Measurements from ENCODE around the gene ARMC9.
"Not testable (repeated sequence)": the region's sequence is repeated elsewhere in the genome, so short reads cannot be mapped to it uniquely, and the experiment has no call there.

The ARMC9 gene, protein sequence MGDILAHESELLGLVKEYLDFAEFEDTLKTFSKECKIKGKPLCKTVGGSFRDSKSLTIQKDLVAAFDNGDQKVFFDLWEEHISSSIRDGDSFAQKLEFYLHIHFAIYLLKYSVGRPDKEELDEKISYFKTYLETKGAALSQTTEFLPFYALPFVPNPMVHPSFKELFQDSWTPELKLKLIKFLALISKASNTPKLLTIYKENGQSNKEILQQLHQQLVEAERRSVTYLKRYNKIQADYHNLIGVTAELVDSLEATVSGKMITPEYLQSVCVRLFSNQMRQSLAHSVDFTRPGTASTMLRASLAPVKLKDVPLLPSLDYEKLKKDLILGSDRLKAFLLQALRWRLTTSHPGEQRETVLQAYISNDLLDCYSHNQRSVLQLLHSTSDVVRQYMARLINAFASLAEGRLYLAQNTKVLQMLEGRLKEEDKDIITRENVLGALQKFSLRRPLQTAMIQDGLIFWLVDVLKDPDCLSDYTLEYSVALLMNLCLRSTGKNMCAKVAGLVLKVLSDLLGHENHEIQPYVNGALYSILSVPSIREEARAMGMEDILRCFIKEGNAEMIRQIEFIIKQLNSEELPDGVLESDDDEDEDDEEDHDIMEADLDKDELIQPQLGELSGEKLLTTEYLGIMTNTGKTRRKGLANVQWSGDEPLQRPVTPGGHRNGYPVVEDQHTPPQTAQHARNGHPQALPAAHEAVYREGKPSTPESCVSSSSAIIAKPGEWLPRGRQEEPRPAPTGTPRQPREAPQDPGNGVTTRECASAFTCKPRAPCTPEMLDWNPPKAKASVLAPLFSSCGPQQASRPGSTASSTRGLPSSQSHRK

DNA sequence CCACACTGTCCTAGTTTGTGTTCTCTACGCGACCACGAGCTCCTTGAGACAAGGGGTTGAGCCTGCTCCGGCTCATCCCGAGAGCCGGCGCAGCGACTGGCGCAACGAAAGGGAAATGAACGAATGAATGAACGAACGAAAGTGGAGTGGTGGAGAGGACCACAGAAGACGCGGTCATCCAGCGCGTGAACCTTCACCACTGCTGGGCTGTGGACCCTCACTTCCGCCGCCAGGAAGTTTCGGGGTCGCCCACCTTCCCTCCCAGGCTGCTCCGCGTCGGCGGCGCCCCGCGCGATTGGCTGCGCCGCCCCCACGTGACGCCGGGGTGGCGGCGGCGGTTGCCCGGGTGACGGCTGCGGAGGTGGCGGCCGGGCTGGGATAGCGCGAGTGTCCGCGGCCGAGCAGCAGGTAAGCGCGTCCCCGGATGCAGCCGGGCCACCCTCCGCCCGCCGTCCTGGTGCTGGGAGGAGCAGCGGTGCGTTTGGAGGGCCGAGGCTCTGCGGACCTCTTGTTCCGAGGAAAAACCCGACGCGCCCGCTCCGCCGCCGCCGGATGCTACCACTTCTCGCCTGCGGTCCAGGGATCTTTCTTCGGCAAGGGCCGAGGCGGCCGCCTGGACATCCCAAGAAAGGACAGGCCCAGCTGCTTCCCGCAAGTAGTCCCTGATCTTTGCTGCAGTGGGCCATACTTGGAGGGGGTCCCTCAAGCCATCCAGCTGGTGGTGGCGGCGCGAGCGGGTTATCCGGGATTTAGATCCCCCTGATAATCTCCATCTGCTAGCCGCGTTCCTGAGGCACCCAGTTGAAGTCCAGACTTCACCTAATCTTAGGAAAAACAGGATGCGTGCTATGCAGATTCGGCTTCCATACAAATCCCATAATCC lies at the start of gene ARMC9:
TSS of gene ARMC9 (plus strand) at position 341 of the 883 bp plus-strand sequence. CDS start 7,608 bp downstream, outside the sequence.
- DNase-seq (ENCODE audit: low read depth in 2 of 2, low spot score in 1 of 2): peak; percentile 35 to 39

DNA sequence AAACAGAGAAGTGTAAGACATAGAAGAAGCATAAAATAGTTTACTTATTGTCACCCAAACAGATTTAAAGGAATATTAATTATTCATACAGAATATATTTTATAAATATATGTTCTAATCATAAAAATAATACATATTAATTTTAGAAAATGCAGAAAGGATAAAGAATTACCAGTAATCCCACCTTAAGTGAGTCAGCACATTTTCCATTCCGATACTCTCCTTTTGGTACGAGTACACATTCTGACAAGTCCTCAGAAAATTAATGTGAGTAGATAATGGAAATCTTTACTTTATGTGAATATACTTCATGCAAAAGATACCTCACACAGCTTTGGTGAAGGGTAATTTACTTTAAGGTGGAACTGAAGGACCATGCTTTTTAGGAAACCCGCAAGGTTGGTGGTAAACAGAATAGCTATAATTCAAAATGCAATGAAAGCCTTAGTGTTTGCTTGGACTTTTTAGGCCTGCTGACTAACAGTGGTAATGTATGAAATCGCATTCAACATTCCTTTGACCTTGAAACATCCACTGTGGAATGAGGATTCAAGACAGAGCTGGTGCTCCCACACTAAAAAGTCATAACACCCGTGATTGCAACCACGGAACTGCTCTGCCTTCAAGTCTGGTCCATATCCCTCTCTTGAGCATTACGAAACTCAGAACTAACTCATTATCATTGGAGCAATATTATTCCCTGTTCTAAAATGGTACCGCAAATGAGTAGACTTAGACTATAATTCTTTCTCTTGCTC lies 45.5 kb upstream of the ARMC9 start:
- no peak for DNase-seq (ENCODE audit: low read depth in 2 of 2, low spot score in 1 of 2)

DNA sequence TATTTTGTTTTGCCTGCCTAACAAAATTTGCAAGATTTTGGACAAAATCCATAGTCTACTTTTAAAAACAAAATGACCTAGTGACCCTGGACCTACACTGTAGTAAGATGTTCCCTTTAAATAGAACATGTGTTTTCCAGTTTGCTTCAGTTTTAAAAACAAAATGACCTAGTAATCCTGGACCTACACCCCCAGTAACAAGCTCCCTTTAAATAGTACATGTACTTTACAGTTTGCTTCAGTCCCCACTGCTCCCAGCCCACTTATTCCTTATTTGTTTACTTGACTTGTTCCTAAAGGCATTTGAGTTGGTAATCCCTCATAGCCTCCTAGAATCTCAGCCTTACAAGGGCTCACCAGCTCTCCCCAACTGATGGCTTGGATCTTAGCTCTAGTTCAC lies 39.1 kb upstream of the ARMC9 start:
- DNase-seq (ENCODE audit: low read depth in 2 of 2, low spot score in 1 of 2): no peak

DNA sequence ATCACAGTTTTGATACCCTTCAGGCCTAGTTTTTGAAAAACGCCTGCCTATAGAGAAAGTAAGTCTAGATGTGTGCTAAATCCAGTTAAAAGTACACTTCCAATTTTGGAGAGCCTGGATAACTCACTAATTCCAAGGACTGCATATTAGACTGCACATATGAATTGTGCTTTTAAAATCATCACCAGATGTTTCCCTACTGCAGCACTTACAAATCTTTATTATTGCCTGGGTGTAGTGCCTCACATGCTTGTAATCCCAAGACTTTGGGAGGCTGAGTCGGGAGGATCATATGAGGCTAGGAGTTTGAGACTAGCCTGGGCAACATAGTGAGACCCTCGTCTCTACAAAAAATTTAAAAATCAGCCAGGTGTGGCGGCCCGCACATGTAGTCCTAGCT lies 37.7 kb upstream of the ARMC9 start:
- no peak for DNase-seq (ENCODE audit: low read depth in 2 of 2, low spot score in 1 of 2)

DNA sequence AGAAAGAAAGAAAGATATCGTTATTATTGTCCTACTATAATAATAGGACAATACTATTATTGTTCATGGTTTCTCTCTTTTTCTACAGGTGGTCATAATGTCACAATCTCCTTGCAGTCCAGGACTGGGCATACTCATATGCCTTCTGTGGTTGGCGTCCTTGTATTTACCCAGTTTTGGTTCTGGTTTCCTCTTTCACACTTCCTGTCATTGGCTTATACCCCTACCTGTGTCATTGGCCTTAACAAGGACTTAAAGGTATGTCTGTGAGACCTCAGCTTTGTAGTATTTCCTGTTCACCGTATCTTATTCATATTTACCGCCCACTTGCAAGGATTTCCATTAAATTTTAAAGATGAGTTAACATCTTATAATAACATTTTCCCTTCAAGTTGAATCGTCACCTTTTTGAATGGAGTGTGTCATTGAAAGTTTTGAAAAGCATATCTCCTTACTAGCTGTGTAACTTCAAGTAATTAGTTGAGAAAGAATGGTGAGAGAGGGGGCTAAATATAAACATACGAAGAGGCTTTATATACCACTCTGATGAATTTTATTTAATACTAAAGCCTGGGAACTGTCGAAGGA lies 37.1 kb upstream of the ARMC9 start:
- no peak for DNase-seq (ENCODE audit: low read depth in 2 of 2, low spot score in 1 of 2)

DNA sequence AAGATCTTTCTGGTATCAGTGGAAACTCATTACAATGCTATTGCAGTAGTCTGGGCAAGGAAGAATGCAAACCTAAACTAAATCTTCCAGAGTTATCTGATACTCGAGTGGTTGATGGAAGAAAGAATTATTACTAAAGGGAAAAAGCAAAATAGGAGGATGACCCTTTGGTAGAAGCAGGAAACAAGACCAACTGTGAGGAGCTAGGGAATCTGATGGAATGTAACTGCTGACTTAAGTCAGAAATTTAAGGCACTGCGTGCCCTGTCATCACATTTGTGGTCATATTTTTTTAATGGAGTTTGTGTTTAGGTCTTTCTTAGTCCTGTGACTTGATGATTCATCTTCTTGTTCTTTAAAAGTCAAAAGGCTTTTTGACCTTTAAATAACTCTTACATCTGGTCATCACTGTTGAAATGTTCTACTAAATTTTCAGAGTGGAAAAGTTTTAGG lies 36.5 kb upstream of the ARMC9 start:
- DNase-seq (ENCODE audit: low read depth in 2 of 2, low spot score in 1 of 2): no peak

DNA sequence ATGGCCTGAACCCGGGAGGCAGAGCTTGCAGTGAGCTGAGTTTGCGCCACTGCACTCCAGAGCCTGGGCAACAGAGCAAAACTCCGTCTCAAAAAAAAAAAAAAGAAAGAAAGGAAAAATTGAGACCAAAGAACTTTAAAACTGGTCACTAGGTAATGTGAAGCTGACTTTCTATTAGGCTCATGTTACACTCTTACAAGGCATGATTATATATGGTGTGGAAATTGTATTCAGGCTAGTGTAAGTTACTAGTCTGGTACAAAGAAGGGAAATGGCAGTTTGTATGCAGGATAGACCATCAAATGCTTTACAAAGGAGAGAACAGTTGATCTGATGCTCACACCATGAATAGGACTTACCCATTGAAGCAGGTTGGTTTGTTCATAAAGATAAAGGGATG lies 35.4 kb upstream of the ARMC9 start:
- DNase-seq (ENCODE audit: low read depth in 2 of 2, low spot score in 1 of 2): no peak

DNA sequence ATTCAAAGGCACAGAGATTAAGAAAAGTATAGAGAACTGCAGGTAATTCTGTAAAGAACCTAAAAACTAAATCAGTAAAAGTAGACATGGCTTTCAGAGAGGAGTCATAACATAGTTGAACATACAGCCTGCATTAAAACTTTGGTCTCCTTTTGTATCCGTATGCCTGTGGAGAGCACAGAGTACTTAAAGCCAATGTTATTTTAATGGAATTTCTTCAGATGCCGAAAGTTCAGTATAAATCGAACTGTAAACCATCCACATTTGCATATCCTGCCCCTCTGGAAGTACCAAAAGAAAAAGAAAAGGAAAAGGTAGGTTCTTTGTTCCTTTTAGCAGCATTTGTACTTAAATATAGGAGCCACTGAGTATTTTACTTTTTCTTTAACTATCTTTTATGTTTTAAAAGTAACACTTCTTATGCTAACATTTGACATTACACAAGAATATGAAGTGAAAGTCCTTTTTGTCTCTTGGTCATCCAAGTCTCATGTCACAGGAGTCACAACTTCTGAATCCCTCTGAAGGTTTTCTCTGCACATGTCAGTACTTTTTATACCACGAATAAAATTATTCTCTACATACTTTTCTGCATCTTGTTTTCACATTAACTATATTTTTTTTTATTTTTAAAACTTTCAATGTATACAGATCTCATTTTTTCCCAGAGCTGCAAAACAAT lies 34.9 kb upstream of the ARMC9 start:
- DNase-seq (ENCODE audit: low read depth in 2 of 2, low spot score in 1 of 2): no peak

DNA sequence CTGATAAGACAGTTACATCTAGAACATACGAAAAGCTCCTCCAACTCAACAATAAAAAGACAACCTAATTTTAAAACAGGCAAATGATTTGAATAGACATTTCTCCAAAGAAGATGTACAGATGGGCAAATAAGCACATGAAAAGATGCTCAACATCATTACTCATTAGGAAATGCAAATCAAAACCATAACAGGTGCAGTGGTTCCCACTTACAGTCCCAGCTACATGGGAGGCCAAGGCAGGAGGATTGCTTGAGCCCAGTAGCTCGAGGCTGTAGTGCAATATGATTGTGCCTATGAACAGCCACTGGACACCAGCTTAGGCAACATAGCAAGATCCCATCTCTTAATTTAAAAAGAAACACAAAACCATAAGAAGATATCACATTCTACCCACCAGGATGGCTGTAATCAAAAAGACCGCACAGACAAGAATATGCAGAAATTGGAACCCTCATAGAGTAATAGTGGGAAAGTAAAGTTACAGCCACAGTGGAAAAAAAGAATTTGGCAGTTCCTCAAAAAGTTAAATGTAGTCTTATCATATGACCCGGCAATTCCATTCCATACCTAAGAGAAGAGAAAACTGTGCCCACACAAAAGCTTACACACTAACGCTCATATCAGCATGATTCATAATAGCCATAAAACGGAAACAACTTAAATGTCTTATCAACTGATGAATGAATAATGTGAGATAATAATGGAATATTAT lies 30.5 kb upstream of the ARMC9 start:
- no peak for DNase-seq (ENCODE audit: low read depth in 2 of 2, low spot score in 1 of 2)

DNA sequence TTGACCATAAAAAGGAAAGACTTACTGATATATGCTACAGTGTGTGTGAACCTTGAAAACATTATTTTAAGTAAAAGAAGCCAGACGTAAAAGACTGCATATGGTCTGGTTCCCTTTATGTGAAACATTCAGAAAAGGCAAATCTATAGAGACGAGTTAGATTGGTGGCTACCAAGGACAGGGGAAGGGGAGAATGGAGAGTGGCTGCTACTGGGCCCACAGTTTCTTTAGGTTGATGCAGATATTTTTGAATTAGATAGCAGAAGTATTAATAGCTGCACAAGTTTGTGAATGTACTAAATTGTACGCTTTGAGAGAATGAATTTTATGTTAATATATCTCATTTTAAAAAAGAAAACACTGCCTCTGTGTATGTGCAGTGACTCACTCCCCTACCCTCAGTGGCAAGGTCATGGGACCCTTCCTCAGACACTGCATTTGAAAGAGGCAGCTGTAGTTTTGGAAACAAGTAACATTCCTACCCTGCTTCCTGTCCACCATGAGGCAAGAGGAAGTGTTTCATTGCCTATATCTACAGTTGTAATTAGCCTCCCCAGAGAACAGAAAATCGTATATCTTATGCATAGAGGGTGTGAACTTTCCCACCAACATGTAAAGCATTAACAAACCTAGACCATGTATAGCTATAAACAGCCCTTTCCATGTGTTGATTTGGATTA lies 29.8 kb upstream of the ARMC9 start:
- no peak for DNase-seq (ENCODE audit: low read depth in 2 of 2, low spot score in 1 of 2)

DNA sequence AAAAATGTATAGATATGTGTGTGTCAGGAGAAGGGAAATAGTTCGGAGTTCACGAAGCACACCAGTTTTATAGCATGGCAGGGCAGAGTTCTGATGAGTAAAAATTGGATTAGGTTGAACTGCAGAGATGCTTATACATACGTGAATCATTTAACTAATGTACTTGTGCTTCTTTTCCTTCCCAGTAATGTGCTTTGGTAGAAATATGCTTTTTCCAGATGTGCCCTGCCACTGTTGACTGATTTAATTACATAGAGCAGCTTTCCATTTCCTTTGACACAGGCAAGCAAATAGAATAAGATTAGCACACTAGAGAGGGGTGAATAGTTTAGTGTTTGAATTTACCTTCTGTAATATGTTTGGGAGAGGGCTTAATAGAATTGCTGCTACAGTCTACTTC lies 28.9 kb upstream of the ARMC9 start:
- no peak for DNase-seq (ENCODE audit: low read depth in 2 of 2, low spot score in 1 of 2)

DNA sequence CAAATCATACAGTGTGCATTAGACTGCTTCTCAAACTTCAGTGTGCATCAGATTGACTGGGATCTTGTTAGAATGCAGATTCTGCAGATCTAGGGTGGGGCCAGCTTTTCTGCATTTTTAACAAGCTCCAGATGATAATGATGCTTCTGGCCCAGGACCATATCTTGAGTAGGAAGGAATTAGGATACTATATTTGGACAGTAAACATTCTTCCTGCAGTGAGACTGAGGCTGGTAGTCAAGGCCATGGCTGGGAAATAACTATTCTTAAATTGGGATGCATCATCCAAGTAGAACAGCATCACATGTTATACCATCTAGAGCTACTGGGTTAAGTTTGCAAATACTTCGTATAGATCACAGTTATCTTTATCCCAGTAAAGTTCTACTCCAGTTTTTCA lies 28.4 kb upstream of the ARMC9 start:
- DNase-seq (ENCODE audit: low read depth in 2 of 2, low spot score in 1 of 2): no peak

DNA sequence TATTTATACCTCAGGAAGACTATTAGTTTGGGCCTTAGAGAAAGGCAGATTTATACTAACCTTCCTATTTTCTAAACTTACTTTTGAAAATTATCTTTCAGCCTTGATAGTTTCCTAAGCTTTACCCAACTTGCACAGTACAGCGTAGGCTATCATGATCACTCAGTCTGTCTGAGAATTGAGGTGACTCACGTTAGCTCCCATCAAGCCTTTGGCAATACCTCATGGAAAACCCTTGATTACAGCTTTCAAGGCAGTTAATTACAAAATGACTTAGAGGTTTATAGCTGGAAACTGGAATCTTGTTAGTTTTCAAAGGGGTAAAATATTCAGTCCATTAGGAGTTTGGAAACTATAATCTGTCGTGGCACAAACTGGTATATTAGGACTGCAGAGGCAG lies 26.4 kb upstream of the ARMC9 start:
- no peak for DNase-seq (ENCODE audit: low read depth in 2 of 2, low spot score in 1 of 2)

DNA sequence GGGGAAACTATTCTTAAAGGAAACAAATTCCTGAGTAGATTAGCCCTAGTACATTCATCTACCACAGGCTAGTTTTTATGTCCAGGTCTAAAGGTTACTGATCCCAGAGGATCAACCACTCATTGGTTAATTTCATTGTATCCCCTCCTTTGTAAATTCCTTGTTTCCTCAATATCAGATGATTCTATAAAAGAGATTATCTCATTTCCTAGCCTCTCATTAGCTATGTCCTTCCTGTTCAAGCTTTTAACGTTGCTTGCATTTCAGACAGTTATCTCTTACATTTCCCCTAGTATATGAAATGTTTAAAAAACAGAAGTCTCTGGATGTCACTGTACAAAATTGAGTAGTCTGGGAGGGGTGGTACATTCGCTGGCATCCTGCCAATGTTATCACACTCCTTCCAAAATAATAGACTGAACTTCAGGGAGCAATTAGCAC lies 24.2 kb upstream of the ARMC9 start:
- no peak for DNase-seq (ENCODE audit: low read depth in 2 of 2, low spot score in 1 of 2)

DNA sequence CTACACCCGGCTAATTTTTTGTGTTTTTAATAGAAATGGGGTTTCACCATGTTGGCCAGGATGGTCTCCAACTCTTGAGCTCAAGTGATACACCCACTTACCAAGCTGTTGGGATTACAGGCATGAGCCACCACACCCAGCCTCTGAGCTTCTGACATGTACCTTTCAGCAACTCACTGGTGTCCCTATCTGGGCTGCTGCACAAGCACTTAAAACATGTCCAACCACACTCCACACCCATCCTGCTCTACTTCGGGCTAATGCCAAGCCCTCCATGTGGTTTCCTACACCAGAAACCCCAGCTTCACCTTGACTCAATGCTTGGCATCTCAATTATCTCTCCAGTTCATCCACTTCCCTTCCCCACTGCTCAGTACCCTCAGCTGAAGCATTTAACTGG lies 22.4 kb upstream of the ARMC9 start:
- no peak for DNase-seq (ENCODE audit: low read depth in 2 of 2, low spot score in 1 of 2)

DNA sequence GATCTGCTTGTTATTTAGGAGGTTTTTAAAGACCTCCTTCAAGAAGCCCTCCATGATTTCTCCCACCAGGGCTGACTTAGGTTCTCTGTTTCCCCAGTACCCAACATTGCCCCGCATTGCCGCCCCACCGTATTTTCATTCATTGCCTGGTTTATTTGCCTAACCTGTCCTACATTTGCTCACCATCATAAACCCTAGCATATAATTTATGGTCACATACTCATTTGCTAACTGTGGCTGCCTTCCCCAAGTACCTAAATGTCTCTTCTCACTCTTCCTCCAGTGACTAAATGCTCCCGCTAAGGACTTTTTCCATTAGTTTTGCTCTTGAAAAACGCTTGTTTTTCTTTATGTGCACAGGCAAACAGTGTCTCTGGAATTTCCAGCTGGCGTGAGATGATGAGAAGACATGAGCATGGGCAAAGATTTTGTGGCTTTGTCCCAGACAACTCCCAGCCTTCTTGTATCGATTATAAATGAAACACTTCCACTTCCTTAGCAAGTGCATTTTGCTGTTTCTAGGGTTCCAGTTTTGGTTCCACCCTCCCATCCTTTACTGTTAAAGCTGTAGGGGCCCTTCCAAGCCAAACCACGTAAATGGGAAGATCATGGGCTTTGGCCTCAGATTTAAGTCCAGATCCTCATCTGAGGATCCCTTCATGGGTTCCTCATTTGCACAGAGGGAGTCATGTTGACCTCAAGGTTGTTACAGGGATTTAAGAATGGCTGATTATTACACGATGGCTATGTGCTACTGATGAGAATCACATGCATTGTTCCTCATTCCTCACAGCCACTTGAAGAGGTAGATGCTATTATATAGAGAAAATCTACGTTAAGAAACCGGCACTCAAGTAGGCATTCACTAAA lies 21.0 kb upstream of the ARMC9 start:
- no peak for DNase-seq (ENCODE audit: low read depth in 2 of 2, low spot score in 1 of 2)

DNA sequence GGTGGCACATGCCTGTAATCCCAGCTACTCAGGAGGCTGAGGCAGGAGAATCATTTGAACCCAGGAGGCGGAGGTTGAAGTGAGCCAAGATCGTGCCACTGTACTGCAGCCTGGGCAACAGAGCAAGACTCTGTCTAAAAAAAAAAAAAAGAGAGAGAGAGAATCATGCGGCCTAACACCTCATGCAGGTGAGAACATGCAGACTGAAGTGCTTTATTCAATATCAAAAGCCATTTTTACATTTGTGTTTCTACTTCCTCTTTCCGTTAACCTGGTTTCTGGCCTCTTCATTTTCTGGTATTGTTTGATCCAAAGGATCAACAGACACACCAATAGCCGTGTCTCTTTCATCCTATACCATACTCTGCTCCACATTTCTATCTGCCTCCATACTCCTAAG lies 19.6 kb upstream of the ARMC9 start:
- DNase-seq (ENCODE audit: low read depth in 2 of 2, low spot score in 1 of 2): not testable (repeated sequence)
